NCI-H1092 (cell line): Measurements from ENCODE around the gene LURAP1L.
A peak's percentile ranks its signal among the peaks of the same experiment; 100 is the strongest.

Source experiments
- DNase-seq: peaks from one replicate; lab custom pipeline; 2025; lab: John Stamatoyannopoulos, UW

Gene LURAP1L

DNA sequence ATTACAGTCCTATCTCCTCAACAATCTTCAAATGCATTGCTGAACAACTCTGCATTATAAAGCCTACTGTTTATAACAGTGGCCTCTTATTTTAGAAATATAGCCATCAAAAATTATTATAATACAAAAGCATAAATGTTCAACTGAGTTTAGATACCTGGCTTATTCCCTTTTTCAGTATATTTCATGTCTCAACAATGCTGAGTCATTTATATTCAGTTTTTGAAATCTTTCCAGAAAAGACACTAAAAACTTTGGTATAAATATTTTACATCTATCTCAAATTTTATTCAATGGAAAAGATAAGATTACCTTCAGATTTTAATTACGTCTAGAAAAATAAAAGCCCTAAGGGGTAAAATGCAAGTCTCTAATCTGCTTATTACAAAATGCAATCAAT lies 37.9 kb downstream of the LURAP1L start:
- DNase-seq, result no peak

DNA sequence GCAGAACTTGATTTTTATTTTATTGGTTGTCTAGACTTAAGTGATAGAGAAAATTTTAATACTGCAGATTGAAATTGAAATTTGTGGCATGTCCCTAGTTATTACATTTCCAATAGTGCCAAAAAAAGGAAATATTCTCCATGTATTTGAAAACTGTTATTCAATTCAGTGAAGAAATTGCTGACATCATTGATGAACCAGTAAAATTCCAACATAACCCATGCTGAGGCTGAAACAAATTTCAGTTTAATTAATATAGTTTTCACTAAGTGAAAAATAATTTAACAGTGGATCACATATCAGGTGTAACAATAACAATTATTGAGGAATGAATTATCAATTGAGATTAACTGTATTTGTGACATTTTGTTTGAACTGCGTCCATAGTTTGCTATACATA lies 38.7 kb downstream of the LURAP1L start:
- no peak for DNase-seq

- peak; percentile 70 for DNase-seq
Measured at GRCh38 chr9:12813960-12814876, 39.4 kb downstream of the LURAP1L start.

DNA sequence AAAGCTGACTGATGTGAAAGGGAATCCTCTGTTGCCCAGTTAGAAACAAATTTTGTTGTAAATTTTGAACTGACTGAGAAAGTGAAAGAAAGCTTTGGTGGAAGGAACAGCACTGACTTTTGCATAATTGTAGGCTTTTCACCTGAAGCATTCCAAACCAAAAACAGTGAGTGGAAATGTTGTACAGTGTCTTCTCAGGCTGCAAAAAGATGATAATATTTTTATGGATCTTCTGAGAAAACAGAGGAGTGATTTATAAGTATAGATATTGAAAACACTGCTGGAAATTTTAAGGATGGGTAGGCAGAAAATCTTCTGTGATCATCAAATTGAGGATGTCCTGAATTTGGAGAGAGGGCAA lies 40.0 kb downstream of the LURAP1L start:
- DNase-seq, result no peak

DNA sequence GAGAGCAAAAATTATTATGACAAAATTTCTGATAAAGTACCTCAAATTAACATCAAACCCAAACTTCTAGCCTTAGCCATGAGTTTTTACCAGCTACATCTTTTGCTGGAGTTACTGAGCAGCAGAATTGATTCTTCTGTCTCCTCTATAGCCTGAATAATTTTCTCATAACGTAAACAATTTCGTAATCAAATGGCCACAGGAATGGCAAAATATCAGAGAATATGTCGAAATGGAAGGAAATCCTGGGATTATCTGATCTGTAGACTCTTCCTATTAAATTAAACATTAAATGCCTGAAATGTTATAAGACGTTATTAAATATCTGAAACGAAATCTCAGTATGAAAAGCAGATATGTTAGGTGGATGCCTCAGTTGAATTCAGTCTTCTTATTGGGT lies 41.1 kb downstream of the LURAP1L start:
- no peak for DNase-seq

GRCh38 chr9:12816656-12817101 lies 41.9 kb downstream of the LURAP1L start:
- DNase-seq, result no peak

DNA sequence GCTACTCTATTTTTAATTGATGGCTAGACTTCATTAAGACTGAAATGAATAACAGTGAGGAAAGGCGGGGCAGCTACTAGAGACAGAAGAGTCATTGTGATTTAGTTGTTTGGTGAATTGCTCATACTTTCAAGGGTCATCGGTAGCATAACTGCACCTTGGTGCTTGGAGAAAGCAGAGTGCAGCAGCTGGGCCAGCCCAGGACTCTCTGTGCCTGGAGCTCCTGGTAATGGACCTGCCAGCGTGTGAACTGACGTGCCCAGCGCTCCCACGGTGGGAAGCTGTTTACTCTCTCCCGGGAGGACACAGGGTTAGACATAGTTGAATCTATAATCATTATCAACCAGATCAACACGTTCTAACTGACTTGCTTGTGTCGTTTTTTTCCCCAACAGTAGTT lies 42.9 kb downstream of the LURAP1L start:
- no peak for DNase-seq

GRCh38 chr9:12818431-12819000 lies 43.7 kb downstream of the LURAP1L start:
- DNase-seq, result no peak

- no peak for DNase-seq
Measured at GRCh38 chr9:12819436-12820185, 44.8 kb downstream of the LURAP1L start.

- no peak for DNase-seq
Measured at GRCh38 chr9:12822111-12822510, 47.3 kb downstream of the LURAP1L start.

GRCh38 chr9:12826924-12827565 lies 52.2 kb downstream of the LURAP1L start:
- no peak for DNase-seq

GRCh38 chr9:12833701-12834100 lies 58.9 kb downstream of the LURAP1L start:
- no peak for DNase-seq

DNA sequence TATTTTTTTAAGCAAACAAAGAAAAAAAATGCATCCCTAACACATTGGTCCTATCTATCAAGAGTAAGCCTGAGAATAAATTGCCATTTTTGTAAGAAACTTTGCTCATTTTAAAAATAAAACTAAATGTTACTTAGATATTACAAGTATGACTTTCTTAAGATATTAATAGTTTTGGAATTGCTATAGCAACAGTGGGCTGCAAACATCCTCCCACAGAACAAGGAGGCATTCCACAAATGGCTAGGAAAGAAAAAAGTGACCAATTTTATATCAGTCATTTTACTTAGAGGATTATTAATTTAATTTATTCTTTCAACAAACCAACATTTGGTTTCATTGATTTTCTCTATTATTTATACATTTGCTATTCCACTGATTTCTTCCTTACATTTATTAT lies 63.7 kb downstream of the LURAP1L start:
- DNase-seq, result no peak

- DNase-seq, result no peak
Measured at GRCh38 chr9:12843735-12844134, 68.9 kb downstream of the LURAP1L start.

- no peak for DNase-seq
Measured at GRCh38 chr9:12846035-12846434, 71.2 kb downstream of the LURAP1L start.

DNA sequence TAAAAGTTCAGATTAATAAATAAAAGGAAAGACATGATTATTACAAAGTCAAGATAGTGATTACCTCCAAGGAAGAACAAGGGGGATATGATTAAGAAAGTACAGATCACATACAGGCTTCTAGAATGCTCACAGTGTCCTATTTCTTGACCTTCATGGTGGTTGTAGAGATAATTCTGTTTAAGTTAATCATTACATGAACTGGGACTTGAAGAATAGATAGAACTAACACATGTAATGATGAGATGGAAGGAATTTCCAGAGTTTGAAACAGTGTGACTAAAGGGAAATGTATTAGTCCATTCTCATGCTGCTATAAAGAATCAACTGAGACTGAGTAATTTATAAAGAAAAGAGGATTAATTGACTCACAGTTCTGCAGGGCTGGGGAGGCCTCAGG lies 72.7 kb downstream of the LURAP1L start:
- DNase-seq, result no peak

- no peak for DNase-seq
Measured at GRCh38 chr9:12849486-12850003, 74.7 kb downstream of the LURAP1L start.

DNA sequence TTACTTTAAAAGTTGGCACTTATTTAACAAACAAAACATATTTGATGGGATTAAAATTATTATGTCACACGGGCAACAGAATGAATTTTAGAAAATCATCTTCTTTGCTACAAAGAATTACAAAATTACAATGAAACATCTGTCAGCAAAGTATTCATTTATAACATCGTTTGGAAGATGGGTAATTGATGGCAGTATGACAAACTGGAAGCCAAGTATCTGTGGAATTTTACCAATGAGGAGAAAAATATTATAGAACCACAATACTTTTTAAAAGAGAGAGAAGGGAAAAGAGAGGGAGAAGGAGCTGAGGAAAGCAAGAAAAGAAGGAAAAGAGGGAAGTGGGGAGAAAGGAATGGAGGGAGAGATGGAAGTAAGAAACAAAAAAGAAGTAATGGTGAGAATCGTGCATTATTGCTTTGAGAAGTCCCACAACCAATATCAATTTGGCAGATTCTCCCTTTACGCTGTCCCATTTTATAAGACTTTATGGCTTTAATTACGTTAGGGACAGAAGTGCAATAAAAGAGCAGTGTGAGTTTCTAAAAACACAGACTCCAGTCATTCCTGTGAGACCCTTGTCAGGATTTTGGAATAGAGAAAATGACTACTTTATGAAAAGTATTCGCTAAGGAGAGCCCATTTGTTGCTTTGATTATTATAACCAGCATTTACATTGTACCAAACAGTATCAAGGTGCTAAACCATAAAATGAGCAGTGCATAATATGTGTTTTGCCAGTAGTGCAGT lies 76.7 kb downstream of the LURAP1L start:
- no peak for DNase-seq

GRCh38 chr9:12853051-12853450 lies 78.2 kb downstream of the LURAP1L start:
- no peak for DNase-seq

DNA sequence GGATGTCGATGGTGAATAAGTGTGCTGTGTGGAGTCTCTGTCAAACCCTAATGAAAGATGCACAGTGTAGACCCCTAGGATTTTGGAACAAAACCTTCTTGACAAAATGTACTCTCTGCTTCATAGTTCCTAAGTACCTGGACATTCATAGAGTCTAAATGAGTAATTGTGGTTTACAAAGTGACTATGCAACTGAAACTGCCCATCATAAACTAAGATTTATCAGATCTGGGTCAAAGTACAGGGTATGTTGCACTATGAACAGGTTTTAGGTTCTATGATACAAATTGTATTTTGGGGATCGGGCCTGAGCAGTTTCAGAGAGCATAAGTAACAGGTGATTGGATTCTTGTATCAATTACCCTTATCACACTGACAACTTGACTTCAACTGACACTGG lies 79.4 kb downstream of the LURAP1L start:
- DNase-seq, result no peak

GRCh38 chr9:12855066-12855465 lies 80.2 kb downstream of the LURAP1L start:
- no peak for DNase-seq
